SIG-M5 (cell line): ENCODE results near the gene SCRN1.

Experiments
- DNase-seq: peaks from one replicate; lab custom pipeline; 2025; lab: John Stamatoyannopoulos, UW

The SCRN1 gene

DNA sequence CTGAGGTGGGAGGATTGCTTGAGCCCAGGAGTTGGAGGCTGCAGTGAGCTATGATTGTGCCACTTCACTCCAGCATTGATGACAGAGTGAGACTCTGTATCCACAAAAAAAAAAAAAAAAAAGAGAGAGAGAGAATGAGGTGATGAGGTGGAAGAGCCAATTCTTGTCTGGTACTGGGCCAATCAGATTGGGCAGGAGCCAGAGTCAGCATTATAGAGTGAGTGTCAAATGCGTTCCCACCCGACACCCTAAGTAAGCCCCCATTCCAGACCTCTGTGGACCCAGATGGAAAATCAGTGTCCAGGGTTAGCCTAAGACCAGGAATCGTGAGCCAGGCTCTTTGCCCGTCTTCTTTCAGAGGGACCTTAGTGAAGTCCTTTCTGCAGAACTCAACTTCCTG, 99.3 kb downstream of the SCRN1 start:
- DNase-seq, result no peak

DNA sequence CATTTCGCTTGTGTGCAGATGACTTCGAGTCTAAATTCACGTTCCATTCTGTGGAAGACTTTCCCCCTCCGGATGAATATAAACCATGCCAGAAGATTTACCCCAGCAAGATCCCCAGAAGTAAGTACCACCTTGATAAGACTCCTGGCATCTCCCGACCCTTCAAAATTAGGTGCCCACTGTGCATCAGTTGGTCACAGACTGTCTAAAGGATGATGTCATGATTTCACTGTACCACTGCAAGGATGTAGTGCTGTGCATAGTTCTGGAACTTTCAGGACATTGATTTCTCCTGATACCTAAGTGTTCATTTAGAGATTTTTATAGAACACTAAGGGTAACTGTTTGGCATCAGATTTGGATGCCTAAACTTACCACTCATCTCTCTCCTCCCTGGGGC, 100.3 kb downstream of the SCRN1 start:
- DNase-seq, result no peak

DNA sequence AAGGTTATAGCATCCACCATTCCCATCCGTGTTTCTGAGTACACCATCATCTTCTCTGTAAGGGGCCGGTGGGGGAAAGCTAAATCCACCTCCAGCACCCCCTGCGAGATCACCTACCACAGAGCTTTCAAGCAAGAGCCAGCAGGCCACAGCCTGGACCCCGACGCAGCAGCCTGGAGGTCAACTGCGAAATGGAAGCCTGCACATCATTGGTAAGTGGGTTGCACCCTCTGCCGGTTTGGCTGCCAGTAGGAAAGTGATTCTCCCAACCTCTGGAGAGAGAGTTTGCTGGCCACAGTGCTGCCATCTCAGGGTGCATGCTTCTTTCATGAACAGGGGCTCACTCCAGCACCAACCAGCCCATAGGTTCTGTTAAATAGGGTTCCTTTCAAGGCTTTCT, 101.6 kb downstream of the SCRN1 start:
- DNase-seq, result no peak

DNA sequence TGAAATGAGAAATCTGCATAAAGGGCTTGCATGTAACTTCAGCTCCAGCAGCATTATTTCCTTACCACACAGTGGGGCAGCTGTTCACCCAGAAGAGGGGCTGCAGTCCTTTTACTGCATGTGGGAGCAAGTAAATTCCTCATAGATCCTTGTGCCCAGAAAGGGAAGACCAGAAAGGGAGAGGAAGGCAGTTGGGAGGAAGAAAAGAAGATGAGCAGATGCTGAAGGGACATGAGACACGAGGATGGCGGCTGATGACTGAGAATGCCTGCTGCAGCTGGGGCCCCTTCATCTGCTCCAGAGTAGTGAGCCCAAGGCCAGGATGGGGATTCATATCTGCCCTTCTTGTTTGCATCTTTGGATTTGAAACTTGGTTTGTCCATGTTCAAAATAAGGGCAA, 102.8 kb downstream of the SCRN1 start:
- DNase-seq, result no peak

DNA sequence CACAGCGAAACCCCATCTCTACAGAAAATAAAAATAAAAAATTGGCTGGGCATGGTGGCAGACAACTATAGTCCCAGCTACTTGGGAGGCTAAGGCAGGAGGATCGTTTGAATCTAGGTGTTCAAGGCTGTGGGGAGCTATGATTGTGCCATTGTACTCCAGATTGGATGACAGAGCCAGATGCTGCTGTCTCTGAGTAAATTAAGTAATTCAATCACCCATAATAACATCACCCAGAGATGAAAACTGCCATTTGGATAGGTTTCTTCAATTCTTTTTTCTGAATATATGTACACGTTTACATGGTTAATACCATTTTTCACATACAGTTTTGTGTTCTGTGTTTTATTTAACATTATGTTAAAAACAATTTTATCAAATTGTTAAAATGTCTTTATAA, 104.0 kb downstream of the SCRN1 start:
- DNase-seq, result no peak

DNA sequence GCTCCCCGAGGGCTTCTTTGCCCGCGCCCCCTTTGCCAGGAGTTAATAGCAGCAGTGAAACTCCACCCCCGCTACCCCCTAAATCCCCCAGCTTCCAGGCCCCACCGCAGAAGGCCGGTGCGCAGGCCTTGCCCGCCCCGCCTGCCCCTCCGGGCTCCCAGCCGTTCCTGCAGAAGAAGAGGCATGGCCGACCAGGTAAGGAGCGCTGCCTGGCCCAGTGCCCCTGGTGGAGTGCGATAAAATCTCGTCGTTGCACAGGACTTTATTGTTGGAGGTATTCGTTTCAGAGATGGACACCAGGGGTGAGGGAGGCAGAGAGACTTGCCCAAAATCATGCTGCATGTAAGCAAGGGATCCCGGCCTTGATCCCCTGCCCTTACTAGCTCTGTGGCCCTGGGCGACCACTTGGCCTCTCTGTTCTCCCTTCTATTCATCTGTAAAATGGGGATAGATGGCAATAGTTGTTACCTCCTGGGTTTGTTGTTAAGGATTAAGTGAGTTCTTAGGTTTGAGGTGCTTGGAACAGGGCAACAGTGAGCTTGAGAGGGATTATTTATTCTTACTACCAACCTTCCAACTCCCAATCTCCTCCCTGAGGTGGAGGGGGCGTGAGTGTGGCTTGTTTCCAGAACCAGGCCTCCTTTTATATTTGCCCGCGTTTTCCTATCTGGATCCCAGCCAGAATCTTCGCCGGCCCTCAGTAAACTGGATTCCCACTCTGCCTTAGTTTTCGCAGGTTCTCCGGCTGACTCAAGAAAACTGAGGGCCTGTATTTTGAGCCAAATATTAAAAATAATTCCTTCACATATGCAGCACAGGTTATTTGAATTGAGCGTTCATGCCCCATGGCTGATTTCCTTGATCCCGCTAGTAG, 105.0 kb downstream of the SCRN1 start:
- no peak for DNase-seq

DNA sequence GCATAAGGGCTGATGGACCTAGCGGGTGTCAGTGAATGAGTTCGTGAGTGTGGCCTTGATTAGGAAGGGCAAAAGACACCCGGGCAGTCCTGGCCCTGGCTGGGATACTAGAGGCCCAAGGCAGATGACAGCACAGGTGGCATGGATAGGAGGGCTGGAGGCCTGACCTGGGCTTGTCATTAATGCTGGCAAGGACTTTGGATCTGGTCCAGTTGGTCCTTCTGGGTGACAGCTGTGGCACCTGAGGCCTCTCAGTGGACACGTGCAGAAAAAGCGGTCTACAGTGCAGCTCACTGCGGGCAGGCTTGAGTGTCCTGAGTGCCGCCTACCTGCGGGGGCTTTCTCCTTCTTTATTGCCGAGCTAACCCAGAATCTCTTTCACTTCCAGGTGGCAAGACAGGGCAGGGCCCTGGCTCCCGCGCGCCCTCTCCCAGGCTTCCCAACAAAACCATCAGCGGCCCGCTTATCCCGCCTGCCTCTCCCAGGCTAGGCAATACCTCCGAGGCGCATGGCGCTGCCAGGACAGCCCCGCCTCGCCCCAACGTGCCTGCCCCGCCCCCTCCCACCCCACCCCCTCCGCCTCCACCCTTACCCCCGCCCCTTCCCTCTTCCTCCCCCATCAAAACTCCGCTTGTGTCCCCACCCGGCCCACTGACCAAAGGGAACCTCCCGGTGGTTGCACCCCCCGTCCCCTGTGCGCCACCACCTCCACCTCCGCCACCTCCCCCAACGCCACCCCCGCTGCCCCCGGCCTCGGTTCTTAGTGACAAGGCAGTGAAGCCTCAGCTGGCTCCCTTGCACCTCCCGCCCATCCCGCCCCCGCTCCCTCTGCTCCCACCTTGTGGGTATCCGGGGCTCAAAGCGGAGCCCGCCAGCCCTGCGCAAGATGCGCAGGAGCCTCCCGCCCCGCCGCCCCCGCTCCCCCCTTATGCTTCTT, 105.9 kb downstream of the SCRN1 start:
- no peak for DNase-seq

DNA sequence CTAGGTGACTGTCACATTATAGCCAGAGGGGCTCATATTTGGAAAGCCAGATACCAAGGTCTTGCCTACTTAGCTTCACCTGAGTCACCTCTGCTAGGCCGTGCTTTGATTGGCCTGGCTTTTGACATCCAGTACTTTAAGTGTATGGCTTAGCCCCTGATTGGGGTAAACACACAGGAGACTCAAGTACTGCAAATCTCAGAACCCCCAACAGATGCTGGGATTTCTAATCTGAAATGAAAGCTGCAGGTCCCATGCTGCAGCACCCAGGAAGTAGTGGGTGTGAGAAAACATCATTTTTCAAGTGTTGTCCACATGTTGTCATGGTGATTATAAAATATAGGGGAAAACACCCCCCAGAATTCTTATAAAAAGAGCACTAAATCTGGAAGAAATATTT, 107.1 kb downstream of the SCRN1 start:
- DNase-seq, result no peak

DNA sequence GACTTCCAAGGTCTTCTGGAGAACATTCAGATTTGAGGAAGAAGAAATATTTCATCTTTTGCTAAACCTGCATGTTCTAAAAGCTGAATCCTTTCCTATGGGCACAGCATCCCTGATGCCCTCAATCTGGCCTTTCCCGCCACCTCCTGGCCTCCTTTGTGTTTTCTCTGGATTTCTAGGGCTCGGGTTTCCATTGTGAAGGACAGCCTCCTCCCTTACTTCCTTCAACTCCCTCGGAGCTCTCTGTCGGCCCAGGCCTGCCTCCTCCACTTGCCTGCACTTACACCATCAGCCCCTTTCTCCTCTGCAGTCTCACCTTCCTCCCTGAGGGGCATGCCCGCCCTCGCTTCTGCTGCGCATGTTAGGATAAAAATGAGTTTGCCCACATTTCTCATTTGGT, 107.9 kb downstream of the SCRN1 start:
- DNase-seq, result no peak

DNA sequence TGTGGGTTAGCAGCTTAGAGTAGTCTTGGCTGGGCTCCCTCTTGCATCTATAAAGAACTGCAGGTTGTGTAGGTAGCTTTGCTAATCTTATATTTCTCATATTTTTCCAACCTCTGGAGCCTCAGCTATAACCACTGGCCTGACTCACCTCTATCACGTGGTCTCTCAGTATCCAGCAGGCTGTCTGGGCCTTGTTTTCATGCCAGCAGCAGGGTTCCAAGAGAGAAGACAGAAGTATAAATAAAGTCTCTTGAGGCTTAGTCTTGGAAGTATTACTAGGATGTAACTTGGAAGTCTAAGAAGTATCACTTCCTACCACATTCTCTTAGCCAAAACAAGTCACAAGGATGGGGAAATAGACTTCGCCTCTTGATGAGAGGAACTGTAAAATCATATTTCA, 110.0 kb downstream of the SCRN1 start:
- DNase-seq, result no peak

DNA sequence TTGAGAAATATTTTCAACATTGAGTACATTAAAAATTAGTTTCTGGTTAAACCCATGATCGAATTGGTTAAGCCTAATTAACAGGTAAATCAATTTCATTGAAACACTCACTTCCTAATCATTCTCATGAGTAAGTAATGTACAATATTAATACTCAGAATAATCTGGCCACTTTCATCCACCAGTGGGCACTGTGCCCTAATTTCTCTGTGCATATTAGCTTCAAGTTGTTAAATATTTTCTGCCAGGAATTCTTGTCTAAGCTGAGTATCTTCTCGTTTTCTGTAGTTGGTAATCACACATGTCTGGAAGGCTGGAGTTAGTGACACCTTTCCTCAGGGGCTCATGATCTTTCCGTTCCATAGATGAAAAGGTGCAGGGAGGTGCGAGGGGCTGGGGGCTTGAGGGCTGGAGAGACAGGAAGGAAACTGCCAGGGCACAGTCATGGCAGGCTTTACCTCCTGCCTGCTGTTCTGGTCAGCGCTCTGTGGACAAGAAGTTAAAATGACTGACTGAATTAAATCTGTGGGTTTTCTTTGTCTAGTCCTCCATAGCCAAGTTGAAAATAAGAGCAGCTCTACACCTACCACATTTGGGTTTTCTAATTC, 111.4 kb downstream of the SCRN1 start:
- no peak for DNase-seq

DNA sequence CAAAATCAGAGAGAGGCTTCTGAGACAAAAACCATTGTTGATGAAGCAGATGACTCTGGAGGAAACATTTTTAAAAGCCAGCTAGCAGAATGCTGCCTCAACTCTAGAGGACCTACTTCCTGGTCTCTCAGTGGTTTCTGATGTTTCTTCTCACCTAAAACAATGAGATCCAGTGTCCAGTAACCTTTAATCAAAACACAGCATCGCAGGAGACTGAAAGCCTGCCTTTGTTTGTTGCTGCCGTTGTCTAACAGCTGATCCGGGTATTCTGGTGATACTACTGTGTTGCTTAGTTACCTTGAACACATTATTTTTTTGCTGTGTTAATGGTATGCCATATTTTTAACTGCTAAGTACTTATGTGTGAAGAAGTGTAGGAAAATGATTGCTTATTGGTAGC, 112.4 kb downstream of the SCRN1 start:
- DNase-seq, result no peak

DNA sequence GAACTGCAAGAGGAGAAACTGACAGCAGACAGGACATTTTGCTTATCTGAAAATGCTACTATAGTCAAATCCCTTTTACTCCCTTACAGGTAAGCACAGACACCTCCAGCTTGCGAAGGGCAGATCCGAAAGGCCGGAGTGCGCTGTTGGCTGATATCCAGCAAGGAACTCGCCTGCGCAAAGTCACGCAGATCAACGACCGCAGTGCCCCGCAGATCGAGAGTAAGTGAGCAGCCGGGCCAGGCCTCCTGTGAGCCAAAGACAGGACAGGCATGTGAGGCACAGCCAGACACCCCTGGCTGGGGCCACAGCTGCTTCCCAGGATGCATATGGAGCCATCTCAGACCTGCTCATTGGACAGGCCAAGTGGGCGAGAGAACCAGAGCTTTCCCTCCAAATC, 113.9 kb downstream of the SCRN1 start:
- DNase-seq, result no peak

DNA sequence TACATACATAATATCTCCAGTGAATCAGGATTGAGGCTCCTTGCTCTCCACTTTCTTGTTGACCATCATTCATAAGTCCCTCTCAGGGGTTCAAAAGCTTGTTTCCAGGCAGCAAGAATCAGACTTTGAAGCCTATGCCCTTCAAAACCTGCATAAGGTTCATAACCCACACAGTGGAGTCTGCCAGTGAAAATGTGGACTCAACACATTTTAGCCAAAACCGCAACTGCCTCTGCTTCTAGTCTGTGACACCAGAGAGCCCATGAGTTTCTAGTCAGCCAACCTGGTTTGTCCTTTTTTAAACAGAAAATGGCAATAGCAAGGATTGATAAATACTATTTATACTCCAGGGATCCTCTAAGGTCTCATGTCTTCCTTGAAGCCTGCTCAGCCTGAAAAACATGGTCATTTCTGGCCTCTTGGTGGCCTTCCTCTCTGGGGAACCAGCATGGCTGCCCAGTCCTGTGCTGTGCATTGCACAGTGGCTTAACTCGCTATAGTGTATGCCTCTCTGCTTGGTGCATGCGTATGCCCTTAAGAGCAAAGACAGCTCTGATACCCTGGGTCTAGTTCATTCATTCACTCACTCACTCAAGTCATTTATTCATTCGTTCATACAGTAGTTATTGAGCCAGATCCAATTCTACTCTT, 115.8 kb downstream of the SCRN1 start:
- DNase-seq, result no peak

DNA sequence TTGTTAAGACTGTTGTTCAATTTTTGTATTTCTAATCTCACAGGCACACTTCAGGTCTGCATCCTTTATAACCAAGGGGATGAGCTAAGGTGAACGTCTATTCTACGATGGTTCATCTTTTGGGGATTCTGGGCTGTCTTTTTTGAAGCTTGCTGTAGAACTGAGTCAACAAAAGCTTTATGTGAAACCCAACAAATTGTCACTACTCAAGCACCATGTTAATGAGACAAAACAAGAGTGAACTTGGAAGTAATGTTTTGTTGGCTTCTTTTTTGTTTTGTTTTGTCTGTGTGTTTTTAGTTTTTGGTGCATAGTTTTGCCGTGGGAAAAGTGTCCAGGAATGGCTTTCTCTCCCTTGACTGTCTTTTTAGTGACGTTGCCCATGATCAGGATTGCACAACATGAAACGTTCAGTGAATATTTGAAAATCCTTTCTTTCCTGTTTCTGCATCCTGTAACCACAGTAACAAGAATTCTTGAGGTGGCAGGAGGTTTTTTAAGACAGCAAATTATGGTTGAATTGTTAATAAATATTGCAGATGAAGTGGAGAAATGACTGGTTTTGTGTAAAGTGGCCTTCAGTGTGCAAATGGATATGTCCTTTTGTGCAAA, 117.7 kb downstream of the SCRN1 start:
- no peak for DNase-seq
